ENCODE results near the gene NLGN4Y. TPM values are rescaled to one million over a fixed set of nuclear protein-coding genes. Genes with fewer than 3 reads are reported as not detected.

The NLGN4Y gene
- total and polyA plus RNA-seq, 2 of the 4 experiments (the other 2 are of a cell fraction): not detected

DNA sequence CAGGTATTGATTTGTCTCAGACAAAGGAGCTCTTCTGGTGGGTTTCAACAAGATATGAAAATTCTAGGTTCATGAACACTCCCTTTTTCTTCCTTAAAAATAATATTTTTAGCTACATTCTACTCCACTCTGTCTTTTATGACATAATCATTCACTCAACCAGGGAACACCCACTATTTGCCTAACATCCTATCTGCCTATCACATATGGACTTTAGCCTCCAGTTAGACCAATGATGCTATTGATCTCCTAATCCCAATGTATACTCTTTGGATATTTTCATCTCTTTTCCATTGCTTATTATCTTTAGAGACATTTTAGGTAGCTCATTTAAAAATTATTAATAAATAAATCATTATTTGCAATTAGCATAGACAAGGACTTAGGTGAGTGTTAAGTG, 110.6 kb downstream of the NLGN4Y start:
- H3K27me3 ChIP-seq (ENCODE audit: control insufficient read depth, insufficient read depth, low read length): no peaks in the 10 kb centered on the region
- ATAC-seq (ENCODE audit: low read depth) (no peak), DNase-seq (no peak)
- BruUV-seq (replicated peaks): no TSS peak
- in situ Hi-C loops (cut with MboI; ENCODE audit: low sequenced_read_pairs): no loop called here
- no peak overlapping the region for H4K91ac ChIP-seq (ENCODE audit: insufficient read depth, low read depth, low read length)
- H2BK15ac ChIP-seq (ENCODE audit: low read depth, low read length): no peak overlapping the region
- H4K20me1 ChIP-seq (ENCODE audit: insufficient read depth, low read length): no peaks in the 10 kb centered on the region
- H3K4me2 ChIP-seq (ENCODE audit: low read depth, low read length): no peak overlapping the region
- no peaks in the 10 kb centered on the region for H3K36me3 ChIP-seq (ENCODE audit: control insufficient read depth, insufficient read depth, low read length)
- H2AK9ac ChIP-seq (replicated peaks; ENCODE audit: low read depth, low read length, poor library complexity): no peak overlapping the region
- no peak overlapping the region for H4K8ac ChIP-seq (ENCODE audit: low read depth in 2 of 2, low read length in 2 of 2)
- H3K79me1 ChIP-seq (ENCODE audit: low read depth in 1 of 2, low read length in 2 of 2): no peaks in the 10 kb centered on the region
- H3K9ac ChIP-seq (ENCODE audit: low read depth, low read length): no peak overlapping the region
- no peak overlapping the region for H3K56ac ChIP-seq (ENCODE audit: extremely low read depth, insufficient read depth, low read length)
- no peaks in the 10 kb centered on the region for H3K4me1 ChIP-seq (ENCODE audit: control insufficient read depth, insufficient read depth, low read length)
- H3K27ac ChIP-seq (ENCODE audit: insufficient read depth, low read length): no peak overlapping the region
- intact Hi-C loops (cut with micrococcal nuclease): no loop called here
- H3K9me1 ChIP-seq (ENCODE audit: insufficient read depth, low read length): no peaks in the 10 kb centered on the region
- H2BK5ac ChIP-seq (ENCODE audit: low read depth, low read length, poor library complexity, severe bottlenecking): no peak overlapping the region
- H3K4me3 ChIP-seq (ENCODE audit: insufficient read depth, low read depth, low read length): no peak overlapping the region
- H2BK20ac ChIP-seq (ENCODE audit: low read depth, low read length): no peak overlapping the region
- no peak overlapping the region for H4K5ac ChIP-seq (ENCODE audit: low read depth, low read length)
- H3K4ac ChIP-seq (ENCODE audit: low read depth, low read length): no peak overlapping the region
- no peak overlapping the region for H3K23ac ChIP-seq (ENCODE audit: low read depth, low read length)
- no peak overlapping the region for H2AFZ ChIP-seq (replicated peaks; ENCODE audit: low read length, poor library complexity)
- H2AK5ac ChIP-seq (ENCODE audit: low read depth, low read length): no peak overlapping the region
- dilution Hi-C loops (cut with HindIII; ENCODE audit: low sequenced_read_pairs, unreplicated experiment): no loop called here
- H2BK120ac ChIP-seq (ENCODE audit: low read depth, low read length): no peak overlapping the region
- no peak overlapping the region for H3K14ac ChIP-seq (replicated peaks; ENCODE audit: low read depth, low read length)
- no peaks in the 10 kb centered on the region for H3K9me3 ChIP-seq (ENCODE audit: control insufficient read depth, insufficient read depth, low read length)
- CTCF ChIA-PET: no interaction called here
- no peak overlapping the region for H3K18ac ChIP-seq (ENCODE audit: low read depth, low read length)
- POLR2A ChIA-PET (ENCODE audit: unreplicated experiment): no interaction called here
- TF ChIP-seq BHLHE40 (IDR thresholded peaks at IDR 0.05; ENCODE audit: low read depth, low read length) (no peak), RFX5 (IDR thresholded peaks at IDR 0.05; ENCODE audit: low read depth, low read length) (no peak)

Data from IMR-90 (cell line).